HG03571 (cell line): ENCODE measurements around the gene MRPL34.
"Not testable (repeated sequence)": the region's sequence is repeated elsewhere in the genome, so short reads cannot be mapped to it uniquely, and the experiment has no call there.

Experiments
- ATAC-seq: cut with Tn5 transposase; IDR thresholded peaks from one replicate; pipeline ENCODE4 v1.9.1; 2021; ENCODE audit not compliant: unreplicated experiment

MRPL34 gene

GRCh38 chr19:17305517-17306284 is at the start of gene MRPL34:
Gene MRPL34, plus strand, starts transcription at chr19:17305872. Its CDS starts 21 bp downstream, at chr19:17305893.
- ATAC-seq: peak; percentile 62

- no peak for ATAC-seq
These were observed 49.5 kb upstream of the MRPL34 start for GRCh38 chr19:17256130-17256529.

- no peak for ATAC-seq
These were observed 46.4 kb upstream of the MRPL34 start for GRCh38 chr19:17259118-17259780.

DNA sequence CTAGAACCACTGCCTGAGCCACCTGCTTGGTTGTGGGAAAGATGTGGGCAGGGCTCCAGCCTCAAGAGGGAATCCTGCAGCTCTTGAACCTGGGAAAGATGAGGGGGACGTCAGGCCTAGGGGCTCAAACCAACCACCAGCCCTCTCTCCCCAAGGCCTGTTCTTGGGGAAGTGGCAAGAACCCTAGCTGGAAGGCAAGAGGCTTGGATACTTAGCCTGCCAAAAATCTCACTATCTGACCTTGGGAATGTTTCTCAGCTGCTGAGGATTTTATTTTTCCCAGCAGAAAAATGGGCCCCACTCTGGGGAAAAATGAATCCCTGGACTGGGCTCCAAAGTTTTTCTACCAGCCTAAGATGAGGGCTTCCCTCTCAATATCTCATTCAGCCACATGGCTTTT is 45.7 kb upstream of the MRPL34 start:
- ATAC-seq: no peak

DNA sequence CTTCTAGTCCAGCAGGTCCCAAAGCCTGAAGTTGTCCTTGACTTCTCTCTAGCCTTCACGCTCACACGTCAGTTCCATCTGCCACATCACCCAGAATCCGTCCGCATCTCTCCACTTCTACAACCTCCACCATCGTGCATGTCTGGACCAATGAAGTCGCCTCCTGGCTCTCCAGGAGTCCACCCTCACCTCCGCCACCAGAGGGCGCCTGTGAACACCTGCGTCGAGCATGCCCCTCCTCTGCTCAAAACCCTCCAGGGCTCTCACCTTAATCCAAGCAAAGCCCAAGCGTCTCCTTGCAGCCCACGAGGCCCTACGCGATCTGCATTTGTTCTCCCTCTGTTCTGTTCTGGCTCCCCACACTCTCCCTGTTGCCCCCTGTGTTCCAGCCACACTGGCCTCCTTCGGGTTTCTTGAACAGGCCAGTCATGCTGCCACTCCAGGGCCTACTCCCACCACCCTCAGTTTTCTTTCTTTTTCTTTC is 44.8 kb upstream of the MRPL34 start:
- ATAC-seq: peak; percentile 76

DNA sequence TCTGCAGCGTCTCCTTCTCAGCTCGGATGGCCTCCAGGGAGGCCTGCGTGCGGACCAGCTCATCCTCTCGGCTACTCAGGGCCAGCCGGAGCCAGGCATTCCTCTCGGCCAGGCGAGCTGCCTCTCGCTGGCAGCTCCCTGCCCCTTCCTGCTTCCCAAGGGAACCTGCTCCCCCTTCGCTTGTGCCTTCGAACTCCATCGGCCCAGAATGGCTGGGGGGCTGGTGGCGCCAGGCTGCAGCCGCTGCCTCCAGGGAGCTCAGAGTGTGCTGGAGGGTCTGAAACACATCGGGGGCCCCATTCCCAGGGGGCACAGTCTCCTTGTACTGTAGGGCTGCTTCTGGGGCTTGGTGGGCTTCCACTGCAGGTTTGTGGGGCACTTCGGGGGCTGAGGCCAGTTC is 43.1 kb upstream of the MRPL34 start:
- ATAC-seq: no peak

DNA sequence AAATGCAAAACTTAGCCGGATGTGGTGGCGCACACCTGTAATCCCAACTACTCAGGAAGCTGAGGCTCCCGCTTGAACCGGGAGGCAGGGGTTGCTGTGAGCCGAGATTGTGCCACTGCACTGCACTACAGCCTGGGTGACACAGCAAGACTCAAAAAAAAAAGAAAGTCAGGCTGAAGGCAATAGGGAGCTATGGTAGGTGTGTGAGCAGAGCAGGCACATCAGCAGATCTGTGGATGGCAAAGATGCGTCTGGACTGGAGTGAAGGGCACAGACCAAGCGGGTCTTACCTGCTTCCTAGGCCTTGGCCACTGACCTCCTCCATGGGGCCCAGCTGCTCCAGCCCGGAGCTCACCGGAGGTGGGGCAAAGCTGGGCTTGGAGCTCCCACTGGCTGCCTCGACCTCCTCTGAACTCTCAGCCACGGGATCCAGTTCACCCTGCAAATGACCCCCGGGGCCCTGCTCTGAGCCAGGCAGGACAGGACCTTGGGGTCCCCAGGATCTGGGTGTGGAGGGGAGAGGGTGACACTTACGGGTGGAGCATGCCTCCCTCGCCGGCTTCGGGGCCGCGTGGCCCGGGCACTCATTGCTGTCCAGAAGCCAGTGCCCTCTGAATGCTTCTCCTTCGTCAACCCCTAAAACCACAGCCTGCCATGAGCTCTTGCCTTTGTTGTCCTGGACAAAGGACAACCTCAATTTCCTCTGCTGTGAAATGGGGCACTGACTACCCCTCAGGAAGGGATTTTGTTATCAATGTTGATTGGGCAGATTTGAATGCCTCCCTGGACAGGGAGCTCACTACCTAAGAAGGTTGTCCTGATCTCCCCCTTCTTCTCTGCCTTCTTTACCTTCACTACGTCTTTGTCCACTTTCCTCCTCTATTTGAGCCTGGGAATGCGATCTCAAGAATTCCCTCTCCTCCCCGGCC is 41.7 kb upstream of the MRPL34 start:
- no peak for ATAC-seq

DNA sequence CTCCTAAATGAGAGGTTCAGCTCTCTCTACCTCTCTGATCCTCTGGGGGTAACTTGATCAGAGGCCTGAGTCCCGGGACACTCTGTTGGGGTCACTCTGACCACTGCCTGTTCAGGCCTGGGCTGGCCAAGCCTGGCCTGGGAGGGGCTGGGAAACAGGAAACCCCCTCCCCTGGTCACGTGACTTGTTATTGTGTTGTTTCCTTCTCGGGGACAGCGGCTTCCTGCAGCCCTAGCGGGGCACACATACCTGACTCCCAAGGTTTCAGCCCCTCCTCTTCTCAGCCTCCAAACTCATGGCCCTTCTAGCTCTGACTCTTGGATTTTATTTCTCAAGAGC is 41.1 kb upstream of the MRPL34 start, which contains the start of gene USHBP1:
TSS of gene USHBP1 (minus strand) at position 105 of the 339 bp plus-strand sequence. CDS start 446 bp downstream, outside the sequence.
- ATAC-seq: no peak

DNA sequence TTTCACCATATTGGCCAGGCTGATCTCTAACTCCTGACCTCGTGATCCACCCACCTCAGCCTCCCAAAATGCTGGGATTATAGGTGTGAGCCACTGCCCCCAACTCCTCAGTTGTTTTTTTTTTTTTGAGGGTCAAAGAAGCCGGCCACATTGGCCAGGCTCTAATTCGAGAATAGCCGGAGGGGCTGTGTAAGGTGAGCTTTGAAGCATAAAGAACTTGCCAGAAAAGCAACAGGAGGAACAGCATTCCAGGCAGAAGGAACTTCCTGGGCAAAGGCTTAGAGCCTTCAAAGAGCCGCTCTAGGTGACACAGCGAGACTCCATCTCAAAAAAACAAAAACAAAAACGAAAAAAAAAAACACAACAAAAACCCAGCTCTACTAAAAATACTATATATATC is 39.6 kb upstream of the MRPL34 start:
- no peak for ATAC-seq

- ATAC-seq: peak; percentile 8
These were observed 39.1 kb upstream of the MRPL34 start for GRCh38 chr19:17266589-17266974.

GRCh38 chr19:17266975-17267788 is 38.5 kb upstream of the MRPL34 start, which contains the start of gene BABAM1:
Gene BABAM1, plus strand, starts transcription at chr19:17267443. Its CDS starts 1,364 bp downstream, at chr19:17268807.
- ATAC-seq: peak; percentile 78

DNA sequence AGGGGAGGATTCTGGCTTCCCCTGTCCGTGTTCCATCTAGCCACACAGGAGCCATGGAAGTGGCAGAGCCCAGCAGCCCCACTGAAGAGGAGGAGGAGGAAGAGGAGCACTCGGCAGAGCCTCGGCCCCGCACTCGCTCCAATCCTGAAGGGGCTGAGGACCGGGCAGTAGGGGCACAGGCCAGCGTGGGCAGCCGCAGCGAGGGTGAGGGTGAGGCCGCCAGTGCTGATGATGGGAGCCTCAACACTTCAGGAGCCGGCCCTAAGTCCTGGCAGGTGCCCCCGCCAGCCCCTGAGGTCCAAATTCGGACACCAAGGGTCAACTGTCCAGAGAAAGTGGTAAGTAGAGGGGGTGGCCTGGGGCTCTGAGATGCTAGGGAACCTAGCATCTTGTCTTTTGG is 36.9 kb upstream of the MRPL34 start:
- no peak for ATAC-seq

DNA sequence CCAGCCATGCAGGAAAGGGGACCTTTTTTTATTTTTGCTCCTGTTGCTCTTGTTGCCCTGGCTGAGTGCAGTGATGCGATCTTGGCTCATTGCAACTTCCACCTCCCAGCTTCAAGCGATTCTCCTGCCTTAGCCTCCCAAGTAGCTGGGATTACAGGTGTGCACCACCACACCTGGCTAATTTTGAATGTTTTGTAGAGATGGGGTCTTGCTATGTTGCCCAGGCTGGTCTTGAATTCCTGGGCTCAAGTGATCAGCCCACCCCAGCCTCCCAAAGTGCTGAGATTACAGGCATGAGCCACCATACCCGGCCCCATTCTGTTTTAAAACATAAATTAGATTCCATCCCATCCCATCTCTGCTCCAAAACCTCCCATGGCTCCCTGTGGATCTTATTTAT is 30.8 kb upstream of the MRPL34 start:
- ATAC-seq: not testable (repeated sequence)

- no peak for ATAC-seq
These were observed 30.1 kb upstream of the MRPL34 start for GRCh38 chr19:17275441-17276175.

GRCh38 chr19:17279436-17279835 is 26.2 kb upstream of the MRPL34 start:
- no peak for ATAC-seq

GRCh38 chr19:17281391-17282304 is 24.0 kb upstream of the MRPL34 start, which contains the start of gene ANKLE1:
Gene ANKLE1, plus strand, starts transcription at chr19:17281901. Its CDS starts 20 bp downstream, at chr19:17281921.
- ATAC-seq: no peak

GRCh38 chr19:17282488-17283125 is 23.1 kb upstream of the MRPL34 start:
- peak; percentile 53 for ATAC-seq

DNA sequence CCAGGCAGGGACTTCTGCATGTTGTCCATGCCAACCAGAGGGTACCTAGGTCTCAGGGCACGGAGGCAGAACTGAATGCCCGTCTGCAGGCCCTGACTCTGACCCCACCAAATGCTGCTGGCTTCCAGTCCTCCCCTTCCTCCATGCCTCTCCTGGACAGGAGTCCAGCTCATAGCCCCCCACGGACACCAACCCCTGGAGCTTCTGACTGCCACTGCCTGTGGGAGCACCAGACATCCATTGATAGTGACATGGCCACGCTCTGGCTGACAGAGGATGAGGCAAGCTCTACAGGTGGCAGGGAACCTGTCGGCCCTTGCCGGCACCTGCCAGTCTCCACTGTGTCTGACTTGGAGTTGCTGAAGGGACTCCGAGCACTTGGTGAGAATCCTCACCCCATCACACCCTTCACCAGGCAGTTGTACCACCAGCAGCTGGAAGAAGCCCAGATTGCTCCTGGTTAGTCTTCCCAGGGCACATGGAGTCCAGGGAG is 22.1 kb upstream of the MRPL34 start:
- ATAC-seq: no peak
